ENCODE results near the gene NDUFB8.
A peak's percentile ranks its signal among the peaks of the same experiment; 100 is the strongest.

The NDUFB8 gene

DNA sequence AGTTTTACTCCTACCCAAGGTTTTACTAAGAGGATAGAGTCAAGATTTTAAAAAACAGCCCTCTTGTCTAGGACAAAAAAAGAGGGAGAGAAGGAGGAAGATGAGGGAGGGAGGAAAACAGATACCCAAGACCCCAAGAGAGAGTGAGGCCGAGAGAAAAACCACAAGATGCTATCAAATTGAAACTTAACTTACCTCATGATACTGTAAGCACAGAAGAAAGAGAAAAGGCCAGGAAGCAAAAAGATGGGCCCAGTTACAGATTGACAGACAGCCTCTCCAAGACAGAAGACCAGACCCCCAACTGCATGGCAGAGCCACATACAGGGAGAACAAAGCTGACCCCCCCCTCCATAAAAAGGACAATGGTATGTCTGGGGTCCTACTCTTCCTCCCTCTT is 21.4 kb downstream of the NDUFB8 start:
- no peak for DNase-seq (ENCODE audit: low read depth in 3 of 3, low spot score in 1 of 3)

DNA sequence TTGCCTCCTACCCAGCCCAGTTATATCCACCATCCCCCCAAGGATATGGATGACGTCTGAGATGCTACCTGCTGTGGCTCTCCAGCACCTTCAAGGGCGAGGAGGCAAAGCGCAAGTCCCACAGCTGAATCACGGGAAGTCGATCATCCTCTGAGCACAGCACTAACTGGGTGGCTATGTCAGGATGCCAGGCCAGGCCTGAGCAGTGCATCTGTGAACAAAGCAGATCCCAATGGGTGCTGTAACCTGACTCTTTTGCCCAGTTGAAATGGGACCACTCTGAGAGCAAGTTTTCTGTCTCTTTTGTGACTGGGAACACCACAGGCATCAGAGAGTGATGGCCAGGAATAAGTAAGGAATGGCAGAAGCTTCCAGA is 22.3 kb downstream of the NDUFB8 start:
- no peak for DNase-seq (ENCODE audit: low read depth in 3 of 3, low spot score in 1 of 3)

DNA sequence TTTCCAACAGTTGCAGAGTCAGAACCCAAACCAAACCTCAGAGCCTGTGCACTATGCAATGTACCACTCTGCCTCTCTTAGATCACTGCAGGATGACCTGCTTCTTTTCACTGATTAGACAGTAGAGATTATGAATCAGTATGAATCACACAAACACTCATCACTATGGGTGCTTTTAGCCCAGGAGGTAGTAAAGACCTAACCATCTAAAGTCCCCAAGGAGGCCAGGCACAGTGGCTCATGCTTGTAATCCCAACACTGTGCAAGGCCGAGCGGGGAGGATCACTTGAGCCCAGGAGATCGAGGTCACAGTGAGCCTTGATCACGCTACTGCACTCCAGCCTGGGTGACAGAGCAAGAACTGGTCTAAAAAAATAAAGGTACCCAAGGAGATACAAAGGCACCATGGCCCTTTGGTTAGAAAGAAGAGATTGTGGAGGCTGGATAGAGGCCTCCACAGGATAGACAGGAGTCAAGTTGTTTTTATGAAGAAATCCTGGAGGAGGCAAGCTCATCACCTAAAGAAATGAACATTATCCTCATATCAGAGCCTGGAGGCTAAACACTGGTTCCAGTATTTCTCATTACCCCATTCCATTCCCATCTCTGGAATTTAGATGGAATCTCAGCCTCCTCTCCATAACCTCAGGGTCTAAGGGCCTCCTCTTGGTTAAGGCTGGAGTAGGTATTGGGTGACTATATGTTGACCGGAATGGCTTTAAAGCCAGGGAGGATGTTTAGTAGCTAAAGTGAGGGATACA is 22.9 kb downstream of the NDUFB8 start:
- no peak for DNase-seq (ENCODE audit: low read depth in 3 of 3, low spot score in 1 of 3)

DNA sequence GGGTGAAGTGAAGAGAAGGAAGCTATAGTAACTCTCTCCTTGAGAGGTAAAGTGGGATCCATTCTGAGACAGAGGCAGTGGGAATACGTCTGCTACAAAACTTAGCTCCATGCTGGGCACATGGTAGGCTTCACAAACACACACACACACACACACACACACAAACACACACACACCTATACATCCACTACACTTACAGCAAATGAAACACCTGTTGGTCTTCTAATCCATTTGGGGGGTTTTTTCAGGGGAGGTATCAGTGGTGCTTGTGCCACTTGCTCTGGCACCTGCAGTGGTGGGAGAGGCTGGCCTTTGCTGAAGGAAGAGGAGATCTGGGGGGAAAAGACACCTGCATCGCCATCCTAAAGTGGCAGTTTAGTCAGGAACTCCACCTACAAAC is 24.5 kb downstream of the NDUFB8 start:
- DNase-seq (ENCODE audit: low read depth in 3 of 3, low spot score in 1 of 3): no peak

DNA sequence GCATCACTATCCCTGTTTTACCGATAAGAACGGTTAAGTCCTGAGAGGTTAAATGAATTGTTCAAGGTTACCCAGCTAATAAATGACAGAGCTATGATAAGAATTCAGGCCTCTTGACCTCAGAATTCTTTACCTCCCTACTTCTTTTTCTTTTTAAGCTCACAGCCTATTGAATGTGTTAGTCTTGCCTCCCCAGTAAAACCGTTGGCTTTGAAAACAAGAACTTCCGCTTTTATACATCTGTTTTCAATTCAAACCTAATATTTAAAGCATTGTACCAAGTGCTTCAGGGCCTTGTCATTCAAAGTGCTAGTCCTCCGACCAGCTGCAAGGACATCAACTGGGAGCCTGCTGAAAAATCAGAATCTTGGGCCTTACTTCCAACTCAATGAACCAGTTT is 25.6 kb downstream of the NDUFB8 start:
- DNase-seq (ENCODE audit: low read depth in 3 of 3, low spot score in 1 of 3): no peak

DNA sequence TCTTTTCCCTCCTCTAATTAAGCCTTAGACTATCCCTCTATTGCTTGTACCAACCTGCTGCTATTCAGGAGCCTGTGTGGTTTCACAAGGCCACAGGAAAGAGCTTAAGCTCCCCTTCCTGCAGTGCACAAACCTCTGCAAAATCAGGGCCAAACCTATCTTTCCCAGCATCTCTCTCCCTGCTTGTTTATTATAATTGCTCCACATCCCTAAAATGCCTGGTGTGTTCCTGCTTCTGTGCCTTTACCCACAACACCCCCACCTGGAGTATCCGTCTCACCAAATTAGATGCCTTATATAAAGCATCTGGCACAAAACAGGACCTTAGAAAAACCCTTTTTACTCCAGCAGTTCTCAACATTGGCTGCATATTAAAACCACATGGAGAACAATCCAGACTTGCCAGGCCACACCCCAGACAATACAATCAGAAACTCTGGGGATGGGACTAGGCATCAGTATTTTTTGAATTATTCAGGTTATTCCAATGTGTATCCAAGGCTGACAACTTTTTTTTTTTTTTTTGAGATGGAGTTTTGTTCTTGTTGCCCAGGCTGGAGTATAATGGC is 26.7 kb downstream of the NDUFB8 start:
- no peak for DNase-seq (ENCODE audit: low read depth in 3 of 3, low spot score in 1 of 3)

DNA sequence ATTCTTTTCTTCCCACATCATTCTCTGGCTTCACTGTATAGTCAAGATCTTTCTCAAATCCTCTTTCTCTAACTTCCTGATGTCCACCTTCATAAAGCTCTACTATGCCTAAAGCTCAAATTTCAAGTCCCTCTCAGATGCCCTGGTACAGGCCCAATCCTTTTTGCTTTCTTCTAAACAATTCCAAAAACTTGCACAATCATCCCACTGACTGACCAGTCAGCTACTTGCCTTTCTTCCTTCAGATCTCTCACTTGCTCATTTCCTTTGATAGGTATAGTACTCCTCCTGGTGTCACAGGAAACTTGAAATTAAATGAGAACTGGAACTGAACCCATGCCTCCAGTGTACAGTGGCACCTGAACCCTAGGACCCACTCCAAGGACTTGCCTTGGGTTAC is 28.2 kb downstream of the NDUFB8 start:
- DNase-seq (ENCODE audit: low read depth in 3 of 3, low spot score in 1 of 3): no peak

DNA sequence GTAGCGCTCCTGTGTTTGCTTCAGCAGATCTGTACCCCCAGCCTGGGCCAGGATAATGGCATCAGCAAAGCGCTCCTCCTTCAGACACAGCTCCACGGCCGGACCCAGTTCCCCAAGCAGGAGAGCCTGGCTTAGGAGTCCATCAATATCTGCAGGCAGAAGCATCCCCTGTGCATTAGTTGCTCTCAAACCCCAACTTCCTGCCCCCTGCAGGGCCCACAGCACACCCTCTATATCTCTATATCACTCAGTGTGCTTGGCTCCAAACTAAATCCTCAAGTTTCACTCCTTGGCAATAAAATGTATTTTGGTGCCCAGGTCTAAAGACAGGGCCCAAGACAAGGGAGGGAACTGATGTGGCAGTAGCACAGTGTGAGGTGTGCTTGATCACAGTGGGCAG is 31.6 kb downstream of the NDUFB8 start:
- DNase-seq (ENCODE audit: low read depth in 3 of 3, low spot score in 1 of 3): no peak

DNA sequence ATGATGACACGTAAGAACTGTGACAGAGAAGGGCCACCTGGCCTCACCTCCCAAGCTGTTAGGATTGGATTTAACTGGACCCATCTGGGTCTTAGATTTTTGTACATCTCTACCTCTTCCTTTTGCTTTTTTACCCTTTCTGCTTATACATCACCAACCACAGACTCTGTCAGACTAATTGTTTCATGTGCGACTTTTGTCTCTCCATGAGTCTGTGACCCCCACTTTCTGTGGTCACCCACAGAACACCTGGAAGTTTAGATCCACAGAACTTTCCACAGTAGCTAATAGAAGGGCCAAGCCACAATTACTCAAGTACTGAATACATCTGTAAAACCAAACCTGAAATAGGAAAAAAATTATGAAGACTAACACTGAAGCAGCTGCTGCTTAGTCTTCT is 33.1 kb downstream of the NDUFB8 start:
- no peak for DNase-seq (ENCODE audit: low read depth in 3 of 3, low spot score in 1 of 3)

DNA sequence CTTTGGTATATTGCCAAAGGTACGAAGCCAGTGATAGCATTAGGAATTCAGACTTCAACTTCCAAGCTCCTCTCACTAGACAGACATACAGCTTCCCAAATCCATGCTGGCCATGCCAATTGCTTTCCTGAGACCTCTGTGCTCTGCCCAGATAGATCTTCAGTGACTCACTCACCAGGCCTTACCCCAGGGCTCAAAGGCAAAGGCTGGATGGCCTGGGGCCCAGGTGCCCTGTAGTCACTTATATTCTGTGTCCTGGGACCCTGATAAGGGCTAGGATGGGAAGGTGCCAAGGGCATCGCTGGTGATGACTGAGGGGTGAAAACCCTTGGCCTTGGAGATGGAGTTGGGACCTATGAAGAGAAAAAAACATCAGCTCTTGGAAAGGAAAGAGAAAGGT is 39.1 kb downstream of the NDUFB8 start:
- no peak for DNase-seq (ENCODE audit: low read depth in 3 of 3, low spot score in 1 of 3)

DNA sequence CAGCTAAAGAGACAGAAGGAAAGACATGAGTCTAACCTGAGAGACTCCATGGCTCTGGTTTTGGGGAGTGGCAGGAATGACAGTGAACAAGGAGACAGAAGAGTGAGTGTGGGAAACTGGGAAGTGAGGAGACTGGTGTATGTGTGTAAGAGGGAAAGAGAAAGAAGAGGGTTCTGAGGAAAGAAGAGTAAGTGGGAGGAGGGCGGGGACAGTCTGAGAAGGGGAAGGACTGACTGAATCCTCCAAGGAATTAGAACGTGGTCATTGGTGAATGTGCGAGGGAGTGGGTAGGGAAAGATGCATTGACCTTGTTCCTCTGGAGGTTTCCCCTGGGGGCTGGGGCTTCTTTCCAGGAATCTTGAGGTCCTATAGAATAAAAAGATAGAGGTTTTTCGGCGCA is 40.3 kb downstream of the NDUFB8 start:
- no peak for DNase-seq (ENCODE audit: low read depth in 3 of 3, low spot score in 1 of 3)

DNA sequence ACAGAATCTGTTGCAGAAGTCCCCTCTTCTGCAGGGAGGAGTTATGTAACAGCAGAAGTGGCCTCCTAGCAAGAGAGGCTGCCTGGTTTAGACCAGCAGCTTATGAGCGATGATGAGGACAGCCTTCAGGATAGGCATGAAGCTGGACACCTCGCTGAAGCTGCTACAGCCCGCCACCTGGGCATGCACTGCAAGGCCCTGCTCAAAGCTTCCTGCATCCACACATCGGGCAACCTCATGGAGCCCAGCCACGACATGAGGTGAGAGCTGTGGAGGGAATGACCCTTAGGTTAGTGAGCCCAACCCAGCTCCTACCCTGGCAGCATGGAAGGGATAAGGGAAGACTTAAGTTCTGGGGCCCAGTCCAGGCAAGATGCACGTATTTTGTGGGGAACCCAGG is 42.1 kb downstream of the NDUFB8 start:
- DNase-seq (ENCODE audit: low read depth in 3 of 3, low spot score in 1 of 3): no peak

DNA sequence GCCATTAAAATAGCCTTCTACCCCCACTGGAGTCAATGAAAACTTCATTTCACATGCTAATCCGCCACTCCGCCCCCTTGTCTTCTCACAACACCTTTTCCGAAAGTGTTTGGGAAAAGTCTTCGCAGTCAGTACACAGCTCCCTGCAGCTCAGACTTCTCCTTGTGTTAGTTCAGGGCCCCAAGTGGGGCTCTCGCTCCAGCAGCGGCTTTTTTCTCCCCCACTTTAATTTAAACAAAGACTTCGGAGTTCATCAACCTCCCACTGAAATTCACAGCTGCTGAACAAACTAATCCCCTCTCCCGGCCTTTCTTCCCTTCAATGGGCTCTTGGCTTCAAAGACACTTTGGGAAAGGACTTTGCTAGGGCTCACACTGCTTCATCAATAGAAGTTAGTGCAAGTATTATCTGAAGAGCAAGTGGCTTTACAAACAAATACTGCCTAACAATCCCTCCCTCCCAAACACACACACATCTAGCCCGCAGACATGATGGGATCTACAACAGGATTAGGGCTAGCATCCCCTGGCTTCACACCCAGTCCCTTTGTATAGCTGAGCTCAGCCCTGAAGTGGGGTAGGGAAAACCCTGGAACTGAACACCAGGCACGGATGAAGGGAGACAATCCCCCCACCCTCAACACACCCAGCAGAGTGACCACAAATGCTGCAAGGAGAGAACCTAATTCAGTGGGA is 43.7 kb downstream of the NDUFB8 start:
- no peak for DNase-seq (ENCODE audit: low read depth in 3 of 3, low spot score in 1 of 3)

DNA sequence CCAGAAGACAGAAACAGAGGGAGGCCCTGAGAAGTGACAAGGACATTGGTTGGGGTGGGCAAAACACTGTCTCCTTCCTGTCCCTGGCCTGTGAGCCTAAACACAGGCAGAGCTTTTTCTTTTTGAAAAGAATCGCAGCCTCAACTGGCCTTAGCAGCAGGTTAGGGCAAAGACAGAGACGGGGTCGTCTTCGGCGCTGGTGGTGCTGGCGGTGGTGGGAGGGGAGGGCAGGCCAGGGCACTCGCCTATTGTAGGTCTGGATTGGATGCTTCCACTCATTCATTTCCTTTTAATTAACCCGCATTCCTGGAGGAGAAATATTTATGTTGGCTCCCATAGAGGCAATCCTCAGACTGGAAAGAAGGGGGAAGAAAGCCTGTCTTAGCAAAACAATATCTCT is 44.3 kb downstream of the NDUFB8 start:
- DNase-seq (ENCODE audit: low read depth in 3 of 3, low spot score in 1 of 3): no peak

DNA sequence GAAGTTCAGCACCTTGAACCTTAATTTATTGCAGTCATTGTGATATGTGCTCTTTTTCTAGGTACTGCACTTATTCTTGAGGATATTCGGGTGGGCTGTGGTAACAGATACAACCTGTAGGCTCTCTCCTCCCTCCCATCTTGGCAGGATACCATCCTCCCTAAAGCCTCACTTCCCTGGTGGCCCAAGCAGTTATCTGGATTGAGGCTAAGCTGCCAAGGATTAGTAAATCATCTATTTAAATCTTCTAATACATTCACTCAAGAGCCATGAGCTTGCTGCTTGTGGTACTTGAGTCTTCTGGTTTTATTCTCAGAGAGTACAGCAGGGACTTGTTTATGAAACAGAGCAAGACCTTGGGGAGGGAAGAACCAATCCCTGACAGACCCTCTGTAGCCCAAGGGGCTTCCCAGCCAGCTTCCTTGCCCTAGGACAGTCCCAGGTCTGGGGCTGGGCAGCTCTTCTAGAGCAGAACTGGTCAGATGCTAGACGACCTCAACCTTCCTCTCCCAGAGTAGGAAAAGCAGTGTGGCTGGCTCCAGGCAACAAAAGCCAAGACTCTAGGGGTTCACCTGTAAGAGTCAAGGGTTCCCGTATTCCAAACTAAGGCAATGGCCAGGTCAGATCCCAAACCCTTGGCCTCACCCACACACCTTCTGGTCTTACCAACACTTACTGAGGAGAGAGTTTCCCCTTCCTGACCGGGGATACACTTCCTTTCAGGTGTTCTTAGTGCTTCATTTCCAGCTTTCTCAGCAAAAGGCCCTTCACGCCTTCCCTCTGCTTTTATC is 45.6 kb downstream of the NDUFB8 start:
- DNase-seq (ENCODE audit: low read depth in 3 of 3, low spot score in 1 of 3): no peak

DNA sequence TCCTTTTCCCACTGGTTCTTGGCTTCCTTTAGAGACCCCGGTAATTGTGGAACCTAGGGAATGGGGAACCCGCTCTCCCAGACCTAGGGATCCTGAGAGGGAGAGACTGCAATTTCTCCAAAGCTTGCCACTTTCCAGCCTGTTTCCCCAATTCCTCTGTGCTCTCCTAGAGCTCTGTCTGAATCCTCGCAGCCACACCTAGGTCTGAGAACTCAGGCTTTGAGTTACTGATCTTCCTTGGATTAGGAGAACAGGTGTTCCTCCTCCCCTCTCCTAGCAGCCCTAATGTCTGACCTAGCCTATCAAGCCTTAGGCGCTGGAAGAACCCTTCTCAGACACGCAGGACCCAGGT is 46.9 kb downstream of the NDUFB8 start:
- DNase-seq (ENCODE audit: low read depth in 3 of 3, low spot score in 1 of 3): no peak

DNA sequence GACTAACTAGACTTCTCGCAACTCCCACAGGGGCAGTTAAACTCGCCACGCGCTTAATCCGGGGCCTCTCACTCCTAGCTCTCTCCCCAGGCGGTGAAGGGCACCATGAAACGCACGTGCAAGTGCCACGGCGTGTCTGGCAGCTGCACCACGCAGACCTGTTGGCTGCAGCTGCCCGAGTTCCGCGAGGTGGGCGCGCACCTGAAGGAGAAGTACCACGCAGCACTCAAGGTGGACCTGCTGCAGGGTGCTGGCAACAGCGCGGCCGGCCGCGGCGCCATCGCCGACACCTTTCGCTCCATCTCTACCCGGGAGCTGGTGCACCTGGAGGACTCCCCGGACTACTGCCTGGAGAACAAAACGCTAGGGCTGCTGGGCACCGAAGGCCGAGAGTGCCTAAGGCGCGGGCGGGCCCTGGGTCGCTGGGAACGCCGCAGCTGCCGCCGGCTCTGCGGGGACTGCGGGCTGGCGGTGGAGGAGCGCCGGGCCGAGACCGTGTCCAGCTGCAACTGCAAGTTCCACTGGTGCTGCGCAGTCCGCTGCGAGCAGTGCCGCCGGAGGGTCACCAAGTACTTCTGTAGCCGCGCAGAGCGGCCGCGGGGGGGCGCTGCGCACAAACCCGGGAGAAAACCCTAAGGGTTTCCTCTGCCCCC is 47.4 kb downstream of the NDUFB8 start:
- peak; percentile 11 to 56 (median 38) for DNase-seq (ENCODE audit: low read depth in 3 of 3, low spot score in 1 of 3)

DNA sequence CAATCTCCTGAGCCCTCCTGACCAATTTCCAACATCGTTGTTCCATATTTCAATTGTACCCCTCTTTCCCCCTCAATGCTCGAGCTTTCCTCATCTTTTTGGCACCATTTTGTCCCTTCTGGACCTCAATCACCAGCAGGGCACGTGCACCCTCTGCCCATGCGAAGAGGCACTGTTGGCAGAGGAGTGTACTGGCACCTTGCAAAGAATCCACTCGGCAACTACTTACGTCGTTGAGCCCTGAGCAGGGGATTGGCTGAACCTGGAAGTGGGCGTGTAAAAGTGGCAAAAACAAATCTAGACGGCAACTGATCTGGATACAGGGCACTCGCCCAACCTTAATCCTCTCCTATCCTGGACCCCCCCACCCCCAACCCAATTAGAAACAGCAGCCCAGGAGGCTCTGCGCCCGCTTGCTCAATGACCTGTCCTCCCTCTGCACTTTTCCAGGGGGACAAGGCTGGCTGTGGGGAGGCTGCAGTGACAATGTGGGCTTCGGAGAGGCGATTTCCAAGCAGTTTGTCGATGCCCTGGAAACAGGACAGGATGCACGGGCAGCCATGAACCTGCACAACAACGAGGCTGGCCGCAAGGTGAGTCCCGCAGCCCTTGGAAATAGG is 48.1 kb downstream of the NDUFB8 start:
- peak; percentile 70 to 94 (median 85) for DNase-seq (ENCODE audit: low read depth in 3 of 3, low spot score in 1 of 3)

DNA sequence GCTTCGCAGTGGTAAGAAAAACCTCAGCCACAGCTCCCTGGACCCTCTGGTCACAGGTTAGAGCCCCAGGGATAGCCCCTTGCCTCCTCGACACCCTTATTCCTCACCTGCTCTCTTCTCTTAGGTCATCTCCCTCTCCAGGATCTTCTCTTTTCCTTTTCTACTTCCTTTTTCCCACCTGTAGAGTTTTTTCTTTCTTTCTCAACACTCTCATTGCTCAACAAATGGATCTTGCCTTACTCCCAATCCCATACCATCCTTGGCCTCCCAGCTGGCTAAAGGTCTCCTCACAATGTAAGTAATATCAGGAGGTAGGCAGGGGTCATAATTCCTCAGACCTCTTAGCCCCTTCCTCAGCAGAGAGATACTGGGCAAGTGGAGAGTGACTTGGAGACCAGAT is 49.7 kb downstream of the NDUFB8 start:
- no peak for DNase-seq (ENCODE audit: low read depth in 3 of 3, low spot score in 1 of 3)

DNA sequence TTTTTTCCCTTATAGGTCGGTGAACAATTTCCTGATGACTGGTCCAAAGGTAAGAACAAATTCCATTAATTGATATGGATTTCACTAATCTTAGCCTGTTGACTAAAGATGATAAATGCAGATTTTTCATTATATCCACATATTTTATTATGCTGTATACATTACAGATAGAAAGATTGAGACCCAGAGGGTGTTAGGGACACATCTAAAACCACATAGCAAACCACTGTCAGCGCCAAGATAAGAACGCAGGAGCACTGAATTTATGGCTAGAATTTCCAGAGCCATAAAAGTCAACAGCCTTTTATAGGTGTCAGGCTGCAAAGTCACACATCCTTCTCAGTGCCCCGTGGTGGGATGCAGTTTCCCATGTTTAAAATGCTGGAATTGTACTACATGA is 50.6 kb downstream of the NDUFB8 start:
- DNase-seq (ENCODE audit: low read depth in 3 of 3, low spot score in 1 of 3): no peak

DNA sequence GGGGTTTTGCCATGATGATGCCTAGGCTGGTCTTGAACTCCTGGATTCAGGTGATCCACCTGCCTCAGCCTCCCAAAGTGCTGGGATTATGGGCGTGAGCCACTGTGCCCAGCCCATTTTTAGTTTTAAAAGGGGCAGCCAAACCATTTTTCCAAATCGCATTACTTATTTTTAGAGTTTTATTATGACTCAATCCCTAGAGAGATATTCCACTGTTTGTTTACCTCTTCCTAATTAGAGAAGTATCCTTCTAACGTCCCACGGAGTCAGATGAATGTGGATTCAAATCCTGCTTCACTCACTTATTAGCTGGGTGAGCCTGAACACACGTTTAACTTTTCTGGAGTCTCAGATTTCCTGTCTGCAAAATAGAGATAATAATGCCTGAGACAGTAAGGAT is 51.7 kb downstream of the NDUFB8 start:
- DNase-seq (ENCODE audit: low read depth in 3 of 3, low spot score in 1 of 3): no peak
